HUDEP-2 (cell line): ENCODE results near the gene ZFYVE19.
A peak's percentile ranks its signal among the peaks of the same experiment; 100 is the strongest.

Experiments used
- DNase-seq, 76 experiments: peaks; one replicate each; lab custom pipeline; 2025; ENCODE audit not compliant: unreplicated experiment in 76 of 76; lab: John Stamatoyannopoulos, UW

Gene ZFYVE19

DNA sequence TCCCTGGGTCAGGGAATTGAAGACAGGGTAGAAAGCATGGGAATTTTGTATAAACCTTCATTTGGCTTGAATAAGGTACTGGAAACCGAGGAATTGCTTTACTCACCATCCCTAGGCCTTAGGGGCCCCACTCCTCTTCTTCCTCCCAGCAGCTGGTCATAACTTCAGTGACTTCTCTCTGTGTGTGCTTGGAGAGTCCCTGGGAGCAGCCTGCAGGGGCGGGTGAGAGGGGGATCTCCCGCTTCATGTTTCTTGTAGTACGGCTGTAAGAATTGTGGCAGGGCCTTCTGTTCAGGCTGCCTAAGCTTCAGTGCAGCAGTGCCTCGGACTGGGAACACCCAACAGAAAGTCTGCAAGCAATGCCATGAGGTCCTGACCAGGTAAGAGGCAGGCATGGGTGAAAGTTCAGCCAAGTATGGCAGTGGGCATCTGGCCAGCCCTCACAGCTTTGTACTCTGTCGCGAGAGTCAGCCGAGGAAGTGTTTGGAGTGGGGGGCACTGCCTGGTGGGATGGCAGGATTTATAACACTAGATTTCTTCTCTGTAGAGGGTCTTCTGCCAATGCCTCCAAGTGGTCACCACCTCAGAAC is 2.1 kb downstream of the ZFYVE19 start:
- no peak for DNase-seq

DNA sequence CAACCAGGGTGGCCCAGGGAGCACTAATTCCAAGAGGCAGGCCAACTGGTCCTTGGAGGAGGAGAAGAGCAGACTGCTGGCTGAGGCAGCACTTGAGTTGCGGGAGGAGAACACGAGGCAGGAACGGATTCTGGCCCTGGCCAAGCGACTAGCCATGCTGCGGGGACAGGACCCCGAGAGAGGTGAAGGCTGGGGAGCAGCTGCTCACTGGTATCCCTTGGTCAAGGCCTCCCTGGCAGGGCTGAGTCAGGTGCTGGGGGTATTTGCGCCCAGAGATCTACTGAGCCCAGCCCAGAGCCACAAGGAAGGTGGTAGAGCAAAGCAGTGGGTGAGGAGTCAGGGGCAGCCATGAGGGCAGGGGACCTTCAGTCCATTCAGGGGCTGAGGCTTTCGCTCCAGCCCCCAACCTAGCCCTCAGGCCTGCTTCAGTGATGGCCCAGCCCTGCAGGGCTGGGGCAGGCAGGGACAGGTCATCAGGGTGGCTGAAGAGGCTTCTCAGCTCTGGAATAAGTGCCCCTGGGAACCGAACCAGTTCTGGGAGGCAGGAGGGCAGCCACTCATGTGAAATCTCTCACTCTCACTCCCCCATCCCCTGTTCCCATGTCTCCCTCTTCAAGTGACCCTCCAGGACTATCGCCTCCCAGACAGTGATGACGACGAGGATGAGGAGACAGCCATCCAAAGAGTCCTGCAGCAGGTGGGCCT is 6.0 kb downstream of the ZFYVE19 start:
- DNase-seq = no peak

DNA sequence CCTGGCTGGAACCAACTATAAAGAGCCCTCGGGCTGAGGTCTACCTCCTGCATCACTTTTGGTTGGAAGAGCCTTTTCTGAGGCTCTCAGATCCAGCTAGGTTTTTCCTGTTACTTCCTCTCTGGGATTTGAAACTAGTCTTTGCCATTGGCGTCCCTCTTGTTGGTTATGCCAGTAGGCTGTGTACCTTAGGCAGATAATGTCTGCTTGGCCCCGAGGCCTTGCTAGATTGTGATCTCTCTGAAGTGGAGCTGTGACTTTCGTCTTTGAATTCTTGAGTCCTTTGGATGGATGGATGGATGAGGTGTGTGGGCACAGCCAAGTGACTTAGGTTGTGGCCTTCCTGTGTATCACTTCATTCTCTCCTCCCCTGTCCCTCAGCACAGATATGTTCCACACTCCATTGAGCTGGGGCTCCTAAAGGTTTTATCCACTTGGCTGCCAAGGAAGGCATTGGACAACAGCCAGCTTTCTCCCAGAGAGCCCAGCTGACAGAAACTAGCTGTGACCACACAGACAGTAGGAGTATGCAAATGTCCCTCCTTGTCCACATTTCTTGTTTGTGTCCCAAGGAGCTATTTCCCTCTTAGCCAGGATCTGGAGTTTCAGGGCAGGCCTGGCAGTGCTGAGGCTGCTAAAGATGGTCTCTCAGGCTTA is 8.3 kb downstream of the ZFYVE19 start:
- no peak for DNase-seq

DNA sequence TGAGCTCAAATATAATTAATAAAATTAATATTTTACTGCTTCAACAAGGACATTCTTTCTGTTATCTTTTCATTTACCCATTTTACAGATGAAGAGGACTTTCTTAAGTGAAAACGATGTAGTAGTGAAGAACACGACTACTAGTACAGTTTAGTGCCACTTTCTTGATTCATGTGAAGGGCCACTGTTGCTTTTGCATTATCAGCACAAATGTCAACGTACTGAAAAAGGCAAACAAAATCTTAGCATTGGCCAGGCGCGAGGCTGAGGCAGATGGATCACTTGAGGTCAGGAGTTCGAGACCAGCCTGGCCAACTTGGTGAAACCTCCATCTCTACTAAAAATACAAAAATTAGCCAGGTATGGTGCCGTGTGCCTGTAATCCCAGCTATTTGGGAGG is 12.2 kb downstream of the ZFYVE19 start:
- DNase-seq = no peak

DNA sequence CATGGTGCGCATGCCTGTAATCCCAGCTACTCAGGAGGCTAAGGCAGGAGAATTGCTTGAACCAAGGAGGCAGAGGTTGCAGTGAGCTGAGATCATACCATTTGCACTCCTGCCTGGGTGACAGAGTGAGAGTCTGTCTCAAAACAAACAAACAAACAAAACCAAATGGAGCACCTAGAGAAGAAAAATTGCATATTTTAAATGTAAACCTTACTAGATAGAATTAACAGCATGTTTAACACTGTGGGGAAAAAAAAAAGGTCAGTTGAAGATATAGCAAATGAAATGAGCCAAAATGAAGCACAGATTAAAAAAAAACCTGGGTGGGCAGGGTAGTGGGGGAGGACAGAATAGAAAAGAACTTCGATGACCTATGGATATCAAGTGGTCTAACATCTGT is 14.3 kb downstream of the ZFYVE19 start:
- DNase-seq = no peak

DNA sequence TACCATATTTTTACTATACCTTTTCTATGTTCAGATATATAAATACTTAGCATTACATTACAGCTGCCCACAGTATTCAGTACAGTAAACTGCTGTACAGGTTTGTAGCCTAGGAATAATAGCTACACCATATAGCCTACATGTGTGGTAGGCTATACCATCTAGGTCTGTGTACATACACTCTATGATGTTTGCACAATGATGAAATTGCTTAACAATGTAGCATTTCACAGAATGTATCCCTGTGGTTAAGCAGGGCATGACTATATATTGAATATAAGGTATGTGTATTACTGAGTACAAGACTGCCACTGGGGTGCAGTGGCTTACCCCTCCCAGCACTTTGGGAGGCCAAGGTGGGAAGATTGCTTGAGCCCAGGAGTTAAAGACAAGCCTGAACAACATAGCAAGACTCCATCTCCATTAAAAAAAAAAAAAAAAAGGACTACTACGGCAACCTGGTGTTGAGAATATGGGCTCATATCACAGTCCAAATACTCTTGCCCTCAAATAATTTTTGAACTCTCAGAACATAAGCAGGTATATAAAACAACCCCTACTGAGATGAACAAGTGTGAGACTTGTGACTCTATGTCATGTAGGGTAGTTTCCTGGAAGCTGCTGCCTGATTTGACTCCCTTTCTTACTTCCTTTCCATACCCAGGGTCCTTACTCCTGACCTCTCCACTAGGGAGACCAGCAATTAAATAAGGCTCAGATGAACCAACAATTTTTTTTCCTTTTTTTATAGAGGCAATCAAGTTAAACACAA is 16.9 kb downstream of the ZFYVE19 start:
- no peak for DNase-seq

DNA sequence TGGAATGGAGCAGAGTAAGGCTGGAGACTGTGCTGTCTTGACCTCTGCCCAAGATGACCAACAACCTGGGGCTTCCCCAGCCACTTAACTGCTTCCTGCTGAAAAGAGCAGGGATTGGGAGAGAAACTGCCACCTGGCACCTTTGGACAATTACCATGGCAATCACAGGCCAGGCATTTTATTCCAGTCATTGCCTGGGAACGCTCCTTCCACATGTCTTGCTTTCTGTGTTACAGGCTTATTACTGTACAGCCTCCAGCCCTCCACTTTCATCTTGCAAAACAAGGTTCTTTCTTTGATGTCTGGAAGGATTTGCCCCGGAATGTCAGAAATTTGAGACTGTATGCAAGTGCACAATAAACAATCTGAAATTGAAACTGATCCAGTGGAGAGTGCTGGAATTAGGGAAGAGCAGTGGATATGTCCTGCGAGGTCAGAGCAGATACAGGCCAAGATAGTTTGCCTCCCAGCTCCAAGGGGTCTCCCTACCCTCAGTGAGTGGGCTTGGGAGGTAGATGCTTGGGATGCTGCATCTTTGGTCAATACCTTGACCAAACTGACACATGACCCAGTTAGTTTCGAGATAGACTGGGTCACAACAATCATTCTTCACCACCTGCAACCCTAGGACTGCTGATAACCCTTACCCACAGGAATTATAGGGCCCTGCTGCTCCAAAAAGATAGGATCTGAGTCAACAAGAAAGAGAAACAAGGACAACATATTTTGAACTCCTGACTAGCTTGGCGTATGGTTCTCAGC is 19.0 kb downstream of the ZFYVE19 start:
- DNase-seq = peak in 47 of 76 experiments; percentile 6 to 68 (median 29)

DNA sequence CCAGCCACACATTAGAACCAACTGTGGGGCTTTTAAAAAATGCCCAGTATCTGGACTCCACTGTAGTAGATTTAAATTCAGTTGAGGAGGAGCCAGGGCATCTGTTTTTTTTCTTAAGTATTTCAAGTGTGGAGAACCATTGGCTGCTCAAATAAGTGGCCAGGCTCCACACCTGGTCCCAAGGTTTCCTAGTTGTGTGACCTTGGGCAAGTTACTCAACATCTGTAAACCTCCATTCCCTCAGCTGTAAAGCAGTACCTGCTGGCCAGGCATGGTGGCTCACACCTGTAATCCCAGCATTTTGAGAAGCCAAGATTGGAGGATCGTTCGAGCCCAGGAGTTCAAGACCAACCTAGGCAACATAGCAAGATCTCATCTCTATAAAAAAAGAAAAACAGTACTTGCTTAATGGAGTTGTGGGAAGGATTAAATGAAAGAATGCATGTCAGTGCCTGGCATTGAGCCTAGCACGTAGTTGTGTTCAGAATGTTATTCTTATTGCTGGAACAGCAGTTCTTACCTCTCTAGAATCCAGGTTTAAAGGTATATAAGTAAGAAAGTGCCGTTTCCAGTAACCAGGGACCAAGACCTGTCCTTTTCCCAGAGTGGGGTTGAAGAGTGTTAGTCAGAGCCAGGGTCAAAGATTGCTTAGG is 19.7 kb downstream of the ZFYVE19 start:
- DNase-seq = no peak

DNA sequence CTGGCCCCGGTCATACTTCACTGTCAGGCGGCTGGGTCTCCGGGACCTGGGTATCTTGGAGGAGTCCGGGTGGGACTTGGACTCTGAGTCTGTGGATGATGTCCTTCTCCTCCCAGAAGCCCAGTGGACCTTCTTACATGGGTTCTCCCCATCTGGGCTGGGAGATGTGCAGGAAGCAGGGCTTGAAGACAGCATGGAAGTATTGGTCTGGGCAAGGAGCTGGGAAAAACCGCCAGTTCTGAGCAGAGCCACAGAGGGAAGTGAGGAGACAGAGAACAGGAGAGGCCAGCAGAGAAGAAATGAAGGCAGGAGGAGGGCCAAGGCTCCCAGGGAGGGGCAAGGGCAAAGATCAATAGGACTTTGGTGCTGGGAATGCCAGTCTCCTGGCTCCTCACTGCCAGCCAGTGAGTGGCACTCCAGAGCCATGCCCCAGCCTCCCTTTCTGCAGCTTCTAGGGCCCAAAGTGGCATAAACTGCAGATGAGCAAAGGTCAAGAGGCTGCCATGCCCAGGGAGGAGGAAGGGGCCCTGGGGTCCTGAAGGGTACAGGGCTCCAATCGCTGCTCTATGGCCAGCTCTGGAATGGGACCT is 21.7 kb downstream of the ZFYVE19 start, which contains the start of gene PPP1R14D:
PPP1R14D (minus strand) TSS at position 262 of the 590 bp plus-strand sequence; CDS start at position 195, 67 bp downstream.
- no peak for DNase-seq

DNA sequence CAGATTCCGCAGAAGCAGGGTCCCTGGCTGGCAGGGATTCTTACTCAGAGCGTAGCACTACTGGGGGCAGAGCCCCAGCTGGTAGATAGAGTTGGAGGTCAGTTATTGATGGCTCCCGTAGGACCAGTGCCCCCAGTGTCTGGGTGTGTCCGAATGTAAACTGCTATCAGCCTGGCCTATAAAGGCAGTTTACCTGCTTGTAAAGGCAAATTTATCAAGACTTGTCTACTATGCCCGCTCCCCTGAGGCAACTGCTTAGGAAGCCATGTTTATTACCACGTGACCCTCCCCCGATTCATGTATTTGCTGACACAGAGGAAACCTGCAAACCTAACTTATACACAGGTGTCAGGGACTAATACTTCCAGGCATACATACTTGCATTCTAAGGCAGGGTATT is 22.2 kb downstream of the ZFYVE19 start:
- DNase-seq = no peak

DNA sequence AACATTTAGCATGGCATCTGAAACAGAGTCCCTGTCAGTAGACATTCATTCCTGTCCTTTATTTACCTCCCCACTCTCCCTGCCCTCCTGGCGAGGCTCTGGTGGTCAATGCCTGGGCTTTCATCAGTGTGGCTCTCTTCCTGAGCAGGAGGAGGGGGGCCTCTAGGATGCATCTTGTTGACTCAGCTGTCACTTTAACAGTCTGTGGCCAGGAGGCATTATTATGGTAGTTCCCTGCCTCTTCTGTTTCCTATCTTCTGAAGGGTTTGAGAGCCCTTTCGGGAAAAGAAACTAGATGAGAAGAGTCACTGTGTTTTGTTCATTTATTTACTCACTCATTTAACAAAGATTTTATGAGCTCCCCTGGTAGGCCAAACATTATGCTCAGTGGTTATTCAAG is 24.0 kb downstream of the ZFYVE19 start:
- no peak for DNase-seq

DNA sequence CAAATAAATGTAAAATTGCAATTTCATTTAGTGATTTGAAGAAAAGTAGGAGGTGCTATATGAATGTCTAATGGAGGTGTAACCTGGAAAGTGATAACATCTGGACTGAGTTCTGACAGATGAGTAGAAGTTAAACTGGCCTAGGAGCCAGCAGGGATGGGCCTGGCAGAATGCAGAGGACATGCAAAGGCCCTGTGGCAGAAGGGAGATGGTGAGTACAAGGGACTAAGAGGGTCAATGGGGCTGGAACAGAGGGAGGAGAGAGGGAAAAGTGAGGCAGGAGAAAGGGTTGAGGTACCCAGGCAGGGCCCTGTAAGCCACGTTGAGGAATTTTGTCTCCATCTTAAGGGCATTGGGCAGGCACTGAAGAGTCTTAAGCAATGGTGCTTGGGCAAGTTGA is 25.0 kb downstream of the ZFYVE19 start:
- no peak for DNase-seq

DNA sequence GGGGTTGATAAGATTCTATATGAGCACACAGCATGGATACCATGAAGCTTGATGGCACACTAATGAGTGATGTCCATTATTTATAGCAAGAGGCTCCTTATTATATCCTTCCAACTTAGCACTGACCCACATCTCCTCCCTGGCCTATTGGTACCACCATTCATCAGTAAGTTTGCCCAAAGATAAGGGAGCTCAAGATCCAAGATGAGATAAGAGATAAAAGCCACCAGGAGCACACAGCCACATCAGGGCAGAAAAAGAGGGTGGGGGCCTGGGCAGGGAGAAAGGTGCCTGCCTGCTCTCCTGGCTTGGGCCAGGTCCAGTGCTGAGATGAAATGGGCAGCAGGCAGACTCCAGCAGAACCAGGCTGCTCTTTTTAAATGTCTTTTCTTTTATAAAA is 26.0 kb downstream of the ZFYVE19 start:
- no peak for DNase-seq

DNA sequence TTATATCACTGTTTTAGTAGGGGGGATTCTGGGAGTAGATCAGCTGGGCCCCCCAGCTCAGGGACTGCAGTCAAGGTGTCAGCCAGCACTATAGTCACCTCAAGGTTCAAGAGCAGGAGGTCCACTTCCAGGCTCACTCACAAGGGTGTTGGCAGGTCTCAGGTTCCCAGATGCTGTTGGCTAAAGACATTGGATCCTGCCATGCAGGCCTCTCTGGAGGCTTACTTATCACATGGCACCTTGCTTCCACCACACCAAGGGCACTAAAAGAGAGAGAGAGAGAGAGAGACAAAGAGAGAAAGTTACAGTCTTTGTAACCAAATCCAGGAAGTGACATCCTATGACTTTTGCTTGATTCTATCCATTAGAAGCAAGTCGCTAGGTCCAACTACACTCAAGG is 29.1 kb downstream of the ZFYVE19 start:
- no peak for DNase-seq

DNA sequence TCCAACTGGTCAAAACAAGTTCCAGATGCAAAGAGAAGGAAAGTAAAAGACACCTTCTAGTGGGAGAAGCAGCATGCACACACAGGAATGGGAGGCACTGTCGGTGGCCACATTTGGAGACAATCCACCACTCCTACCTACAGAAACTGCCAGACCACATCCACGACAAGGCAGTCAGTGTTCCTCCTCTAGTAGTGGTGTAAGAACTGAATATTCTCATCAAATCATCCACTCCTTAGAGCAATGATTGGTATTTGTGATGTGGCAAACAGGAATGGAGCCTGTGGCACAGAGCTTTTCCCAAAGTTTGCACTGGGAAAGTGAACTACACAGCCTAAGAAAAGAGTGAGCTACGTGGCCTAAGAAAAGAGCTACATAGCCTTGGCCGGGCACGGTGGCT is 31.9 kb downstream of the ZFYVE19 start:
- no peak for DNase-seq

DNA sequence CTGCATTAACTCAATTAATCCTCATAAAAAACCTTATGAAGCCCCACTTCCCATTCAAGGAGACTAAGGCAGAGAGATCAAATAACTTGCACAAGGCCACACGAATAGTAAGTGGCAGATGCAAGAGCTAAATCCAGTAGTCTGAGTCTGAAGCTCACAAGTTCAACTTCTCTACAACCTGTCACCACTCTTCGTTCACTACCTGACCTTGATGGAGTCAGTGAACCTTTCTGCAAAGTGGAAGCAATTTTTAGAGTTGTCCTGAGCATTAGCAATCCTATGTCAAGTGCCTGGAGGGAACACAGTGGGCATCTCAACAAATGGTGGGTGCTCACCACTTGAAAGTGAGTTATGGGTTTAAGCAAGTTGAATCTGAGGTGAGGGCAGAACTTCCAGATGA is 34.9 kb downstream of the ZFYVE19 start:
- no peak for DNase-seq

DNA sequence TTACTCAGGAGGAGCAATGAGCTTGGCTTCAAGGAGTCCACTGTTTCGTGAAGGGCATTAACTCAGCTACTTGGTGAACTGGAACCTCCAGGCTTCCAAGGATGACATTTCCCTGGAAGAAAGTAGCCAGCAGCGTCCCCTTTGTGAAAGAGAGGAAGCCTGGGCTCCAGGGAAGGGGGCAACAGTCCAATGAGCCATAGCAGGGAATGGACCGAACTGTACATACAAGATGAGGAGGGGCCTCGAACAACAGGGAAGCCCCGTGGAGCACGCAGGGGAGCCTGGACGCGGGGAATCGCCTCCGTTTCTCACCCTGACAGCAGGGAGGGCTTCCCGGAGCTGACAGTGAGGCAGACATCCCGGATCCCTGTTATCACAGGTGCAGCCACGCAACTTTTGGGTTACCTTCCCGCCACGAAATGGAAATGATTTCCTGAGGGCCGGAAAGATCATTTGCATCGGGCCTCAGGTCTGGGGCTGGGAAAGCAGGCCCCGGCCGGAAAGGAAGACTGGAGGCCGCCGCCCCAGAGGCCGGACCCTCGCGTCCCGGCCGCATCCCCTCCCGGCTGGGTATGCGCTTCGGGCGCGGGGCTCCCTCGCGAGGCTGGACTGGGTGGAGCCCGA is 36.5 kb downstream of the ZFYVE19 start:
- DNase-seq = no peak

DNA sequence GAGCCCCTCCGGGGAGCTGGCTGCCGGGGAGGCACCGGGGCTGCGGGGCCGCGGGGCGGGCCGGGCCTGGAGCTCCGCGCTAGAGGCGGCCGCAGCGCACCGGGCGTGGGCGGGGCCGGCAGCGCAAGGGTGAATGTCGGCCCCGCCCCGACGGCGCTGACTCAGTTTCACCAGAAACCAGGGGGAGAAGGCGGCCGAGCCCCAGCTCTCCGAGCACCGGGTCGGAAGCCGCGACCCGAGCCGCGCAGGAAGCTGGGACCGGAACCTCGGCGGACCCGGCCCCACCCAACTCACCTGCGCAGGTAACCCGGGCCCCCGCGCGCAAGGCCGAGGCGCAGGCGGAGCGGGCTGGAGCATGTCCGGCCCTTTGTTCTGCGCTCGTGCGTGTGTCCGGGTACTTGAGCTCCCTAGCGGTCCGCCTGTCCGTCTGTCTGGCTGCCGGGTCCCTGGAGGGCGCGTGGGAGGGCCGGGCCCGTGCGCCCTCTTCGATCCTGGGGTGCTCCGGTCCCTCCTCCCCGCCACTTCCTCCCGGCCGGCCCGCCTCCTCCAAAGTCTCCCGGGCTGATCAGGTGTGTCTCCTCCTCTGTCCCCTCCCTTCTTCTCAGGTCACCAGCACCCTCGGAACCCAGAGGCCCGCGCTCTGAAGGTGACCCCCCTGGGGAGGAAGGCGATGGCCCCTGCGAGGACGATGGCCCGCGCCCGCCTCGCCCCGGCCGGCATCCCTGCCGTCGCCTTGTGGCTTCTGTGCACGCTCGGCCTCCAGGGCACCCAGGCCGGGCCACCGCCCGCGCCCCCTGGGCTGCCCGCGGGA is 37.2 kb downstream of the ZFYVE19 start, which contains the start of gene SPINT1:
SPINT1 (plus strand) TSS at position 164 of the 811 bp plus-strand sequence; CDS start at position 671, 507 bp downstream.
- DNase-seq = no peak
